Endothelial cell of umbilical vein (primary cell): ENCODE results near the gene FXYD3. TPM values are rescaled to one million over a fixed set of nuclear protein-coding genes. Genes with fewer than 3 reads are reported as not detected.

Source experiments
- BruUV-seq: library from RNA; stranded (reverse); fragments of 400-500 nt; replicated peaks from 2 replicates; lab custom pipeline; 2021; lab: Mats Ljungman, UMichigan
- CTCF ChIA-PET: fragments of 300-600, 350-600 bp; sonication (Branson Sonifier 250); formaldehyde crosslinking; loops from one replicate; lab custom pipeline; 2021; ENCODE audit warnings: antibody characterized with exemption, inconsistent platforms; lab: Charles Lee
- POLR2A ChIA-PET: fragments of 300-600, 350-600 bp; sonication (Branson Sonifier 250); formaldehyde crosslinking; loops from one replicate; lab custom pipeline; 2021; ENCODE audit warnings: antibody characterized with exemption, inconsistent platforms; lab: Charles Lee
- DNase-seq: peaks from one replicate; pipeline ENCODE4 v3.0.0-alpha.2; 2011; ENCODE audit warnings: low read depth, low spot score
- FAIRE-seq: peaks from 2 replicates; lab custom pipeline; 2011; peaks lifted over from hg19 to GRCh38; lab: Jason Lieb, UNC
- H2AFZ ChIP-seq: 2 replicates; pipeline ENCODE4 v1.6.0; 2012; ENCODE audit warnings: low read depth, low read length, control low read depth, inconsistent platforms
- H3K27ac ChIP-seq: 2 replicates; pipeline ENCODE4 v1.5.1; 2011; ENCODE audit warnings: low read depth, mild to moderate bottlenecking, control low read depth, low read length, moderate library complexity; ENCODE audit not compliant: insufficient read depth
- H3K27me3 ChIP-seq, 2 experiments: 2 replicates each; pipeline versions ENCODE4 v1.6.0 to v1.6.1; 2011; ENCODE audit warnings: low read length in 2 of 2, mixed read lengths in 1 of 2; ENCODE audit not compliant: control insufficient read depth in 2 of 2, insufficient read depth in 2 of 2
- H3K36me3 ChIP-seq, 2 experiments: 2 replicates in 1 of 2; 3 replicates in 1 of 2; pipeline ENCODE4 v1.5.1; 2011; ENCODE audit warnings: low read length in 2 of 2, mild to moderate bottlenecking in 1 of 2, moderate library complexity in 1 of 2; ENCODE audit not compliant: control insufficient read depth in 2 of 2, insufficient read depth in 2 of 2; ENCODE audit errors: extremely low read depth in 1 of 2
- H3K4me1 ChIP-seq: 3 replicates; pipeline ENCODE4 v1.5.1; 2011; ENCODE audit warnings: mild to moderate bottlenecking, low read length; ENCODE audit not compliant: control insufficient read depth, insufficient read depth; ENCODE audit errors: extremely low read depth
- H3K4me2 ChIP-seq: 2 replicates; pipeline ENCODE4 v1.6.1; 2011; ENCODE audit warnings: low read length, control low read depth, mixed read lengths; ENCODE audit not compliant: insufficient read depth
- H3K4me3 ChIP-seq, 3 experiments: fragments of 200-600 bp in 1 of 3; sonication (generic), shearing (Covaris generic) in 1 of 3; replicated peaks in 1 of 3; 2 replicates each; pipeline ENCODE4 v1.5.1; 2011 to 2016; ENCODE audit warnings: control low read depth in 3 of 3, low read length in 3 of 3, mild to moderate bottlenecking in 2 of 3, inconsistent platforms in 1 of 3, low read depth in 1 of 3, moderate library complexity in 1 of 3; ENCODE audit not compliant: insufficient read depth in 1 of 3
- H3K79me2 ChIP-seq: 2 replicates; pipeline ENCODE4 v1.6.0; 2012; ENCODE audit warnings: low read length, inconsistent platforms; ENCODE audit not compliant: control insufficient read depth, insufficient read depth
- H3K9ac ChIP-seq: replicated peaks from 2 replicates; pipeline ENCODE3; 2011; ENCODE audit warnings: low read length, control low read depth; ENCODE audit not compliant: insufficient read depth; ENCODE audit errors: extremely low read depth
- H3K9me1 ChIP-seq: replicated peaks from 3 replicates; pipeline ENCODE4 v1.6.0; 2011; ENCODE audit warnings: mild to moderate bottlenecking, low read length; ENCODE audit not compliant: control insufficient read depth, insufficient read depth; ENCODE audit errors: extremely low read depth
- H3K9me3 ChIP-seq: replicated peaks from 2 replicates; pipeline ENCODE4 v1.5.1; 2012; ENCODE audit warnings: low read length, inconsistent platforms; ENCODE audit not compliant: control insufficient read depth, insufficient read depth
- H4K20me1 ChIP-seq: replicated peaks from 2 replicates; pipeline ENCODE3; 2011; ENCODE audit warnings: mild to moderate bottlenecking, low read length; ENCODE audit not compliant: control insufficient read depth, insufficient read depth; ENCODE audit errors: extremely low read depth
- CTCF ChIP-seq, 2 donors: IDR thresholded peaks; 1 replicate in 1 of 2; 2 replicates in 1 of 2; pipeline ENCODE4 v1.5.1; 2011; ENCODE audit warnings: low read length in 2 of 2, mild to moderate bottlenecking in 2 of 2, moderate library complexity in 2 of 2, control low read depth in 1 of 2, inconsistent platforms in 1 of 2, low read depth in 1 of 2; ENCODE audit not compliant: insufficient read depth in 1 of 2; ENCODE audit errors: extremely low read depth in 1 of 2
- EZH2 ChIP-seq: IDR thresholded peaks from 2 replicates; pipeline ENCODE4 v1.6.1; 2012; ENCODE audit warnings: borderline replicate concordance, low read depth, mild to moderate bottlenecking, moderate library complexity, low read length, inconsistent platforms; ENCODE audit not compliant: severe bottlenecking
- FOS ChIP-seq: IDR thresholded peaks from 2 replicates; pipeline ENCODE4 v1.6.1; 2011; ENCODE audit warnings: mild to moderate bottlenecking, low read length, moderate library complexity, borderline replicate concordance; ENCODE audit not compliant: insufficient read depth
- GATA2 ChIP-seq: IDR thresholded peaks from 2 replicates; pipeline ENCODE4 v1.7.0; 2011; ENCODE audit warnings: low read depth, mild to moderate bottlenecking, moderate library complexity, mixed read lengths, low read length; ENCODE audit not compliant: insufficient read length, insufficient read depth
- JUN ChIP-seq: IDR thresholded peaks from 2 replicates; pipeline ENCODE4 v1.6.1; 2011; ENCODE audit warnings: borderline replicate concordance, low read depth; ENCODE audit not compliant: insufficient read length, insufficient read depth
- MAX ChIP-seq: IDR thresholded peaks from 2 replicates; pipeline ENCODE4 v1.6.1; 2011; ENCODE audit not compliant: insufficient read depth, insufficient read length
- MYC ChIP-seq: IDR thresholded peaks from one replicate; pipeline ENCODE4 v1.6.1; 2011; ENCODE audit warnings: mild to moderate bottlenecking, low read depth, low read length
- POLR2A ChIP-seq: IDR thresholded peaks from 2 replicates; pipeline ENCODE4 v1.6.1; 2012; ENCODE audit warnings: low read depth, mild to moderate bottlenecking, control low read depth, low read length
- POLR2AphosphoS5 ChIP-seq: IDR thresholded peaks from 2 replicates; pipeline ENCODE4 v1.6.1; 2012; ENCODE audit warnings: low read depth, mild to moderate bottlenecking, control low read depth, low read length, moderate library complexity; ENCODE audit not compliant: insufficient read depth
- dilution Hi-C: fragments of 300-500 bp; cut with MboI; formaldehyde crosslinking; loops from one replicate; pipeline ENCODE4 v1.15.0; 2019; ENCODE audit warnings: low sequenced_read_pairs; ENCODE audit not compliant: extremely low pct_ligation_motif_present
- intact Hi-C: fragments of 100-400 bp; cut with micrococcal nuclease; formaldehyde crosslinking; loops from one replicate; pipeline ENCODE4 v1.10.0; 2022
- polyA plus RNA-seq, 4 experiments: library from polyadenylated mRNA; depleted of rRNA in 3 of 4; stranded (reverse) in 3 of 4; unstranded in 1 of 4; fragments of >200 nt; gene quantifications; 2 replicates each; pipeline versions ENCODE4 v1.2.1 to v1.2.3, GENCODE V29; 2011 to 2012; ENCODE audit warnings: missing spikeins in 1 of 4
- total RNA-seq: library from RNA; stranded (reverse); gene quantifications from 2 replicates; pipeline ENCODE4 v1.2.3, GENCODE V29; 2021

The FXYD3 gene
- total and polyA plus RNA-seq, 2 donors (not counting 3 experiments of a cell fraction or from before 2014, with no cell fraction given): not detected

- intact Hi-C loops (loop anchor here (5.0 kb wide), 1 partner anchor 182 kb away; the partner anchor contains the start of gene ZNF792), dilution Hi-C loops (no loop called here)
- Histone ChIP-seq H3K27ac (no peak overlapping the region), H3K4me3 (no peak overlapping the region), H3K9ac (no peak overlapping the region), H3K9me3 (no peaks in the 10 kb centered on the region), H4K20me1 (no peaks in the 10 kb centered on the region), H3K4me2 (no peak overlapping the region), H3K27me3 (peaks cover 16 to 17% of the 10 kb centered on the region in 2 experiments), H3K4me1 (peaks cover 11% of the 10 kb centered on the region), H2AFZ (no peak overlapping the region), H3K79me2 (no peaks in the 10 kb centered on the region), H3K9me1 (no peaks in the 10 kb centered on the region), H3K36me3 (no peaks in the 10 kb centered on the region)
- no TSS peak for BruUV-seq
- DNase-seq: no peak
- CTCF ChIA-PET: interaction anchor here (3.5 kb wide), 1 partner anchor 9 kb away, joined by 73 read pairs; the partner anchor contains the start of gene FXYD5
- TF ChIP-seq JUN: no peak
- no peak for TF ChIP-seq MYC
- no peak for TF ChIP-seq MAX
- TF ChIP-seq CTCF (IDR thresholded peaks at IDR 0.05; ENCODE audit: extremely low read depth in 1 of 2, insufficient read depth in 1 of 2, low read depth in 1 of 2, low read length in 2 of 2): no peak
- TF ChIP-seq EZH2: no peak
- no peak for TF ChIP-seq POLR2AphosphoS5
- TF ChIP-seq FOS: no peak
- TF ChIP-seq POLR2A: no peak
- no peak for TF ChIP-seq GATA2
- FAIRE-seq: no peak
- POLR2A ChIA-PET: no interaction called here
Measured at GRCh38 chr19:35143818-35144217, 28.2 kb downstream of the FXYD3 start.
